ENCODE data around the gene SLC5A2. TPM values are rescaled to one million over a fixed set of nuclear protein-coding genes. Genes with fewer than 3 reads are reported as not detected.
"Not testable (repeated sequence)": the region's sequence is repeated elsewhere in the genome, so short reads cannot be mapped to it uniquely, and the experiment has no call there.

SLC5A2 gene
- polyA plus RNA-seq, 10 donors = 5.1 to 13.0 (median 7.6) TPM

GRCh38 chr16:31475946-31476302 lies 7.0 kb upstream of the SLC5A2 start:
- DNase-seq = no peak

GRCh38 chr16:31476303-31477219 lies 6.4 kb upstream of the SLC5A2 start:
- DNase-seq = peak in 1 of 3 donors; percentile 74

GRCh38 chr16:31477220-31478216 lies 5.4 kb upstream of the SLC5A2 start:
- DNase-seq = no peak

- DNase-seq = no peak
Measured at GRCh38 chr16:31478956-31479355, 4.0 kb upstream of the SLC5A2 start.

GRCh38 chr16:31479751-31480150 lies 3.2 kb upstream of the SLC5A2 start:
- DNase-seq = no peak

- peak in 1 of 3 donors; percentile 51 for DNase-seq
Measured at GRCh38 chr16:31480851-31481536, 1.9 kb upstream of the SLC5A2 start.

- not testable (repeated sequence) for DNase-seq
Measured at GRCh38 chr16:31484048-31484447, 1.1 kb downstream of the SLC5A2 start.

GRCh38 chr16:31484491-31485171 lies 1.7 kb downstream of the SLC5A2 start:
- DNase-seq = no peak

GRCh38 chr16:31485571-31485970 lies 2.6 kb downstream of the SLC5A2 start:
- no peak for DNase-seq

- DNase-seq = peak in 2 of 3 donors; percentile 63 to 72
Measured at GRCh38 chr16:31486045-31486444, 3.1 kb downstream of the SLC5A2 start.

- DNase-seq = peak in 1 of 3 donors; percentile 56
Measured at GRCh38 chr16:31487071-31487719, 4.3 kb downstream of the SLC5A2 start.

GRCh38 chr16:31487720-31488467 lies 5.0 kb downstream of the SLC5A2 start:
- DNase-seq = peak in 1 of 3 donors; percentile 76

GRCh38 chr16:31488468-31489297 lies 5.8 kb downstream of the SLC5A2 start:
- peak in 1 of 3 donors; percentile 72 for DNase-seq

GRCh38 chr16:31489298-31489564 lies 6.3 kb downstream of the SLC5A2 start:
- peak in 1 of 3 donors; percentile 28 for DNase-seq

- no peak for DNase-seq
Measured at GRCh38 chr16:31489616-31490584, 7.0 kb downstream of the SLC5A2 start.

GRCh38 chr16:31491778-31492418 lies 9.0 kb downstream of the SLC5A2 start:
- no peak for DNase-seq

- DNase-seq = no peak
Measured at GRCh38 chr16:31493506-31494125, 10.7 kb downstream of the SLC5A2 start.
